CD4-positive, alpha-beta T cell (primary cell): ENCODE measurements around the gene USP12. TPM values are rescaled to one million over a fixed set of nuclear protein-coding genes. Genes with fewer than 3 reads are reported as not detected.

Experiments used
- ATAC-seq: fragments of 200-7000 bp; cut with Tn5 transposase; one replicate; pipeline ENCODE4 v1.10.0; 2022; ENCODE audit warnings: mild to moderate bottlenecking; ENCODE audit not compliant: poor library complexity
- CTCF ChIA-PET: fragments of 350-600 bp; sonication (Branson Sonifier 250); formaldehyde crosslinking; loops from one replicate; lab custom pipeline; 2021; ENCODE audit warnings: antibody characterized with exemption, inconsistent platforms; lab: Charles Lee
- POLR2A ChIA-PET: fragments of 350-600 bp; sonication (Branson Sonifier 250); formaldehyde crosslinking; loops from one replicate; lab custom pipeline; 2021; ENCODE audit warnings: antibody characterized with exemption, inconsistent platforms; lab: Charles Lee
- DNase-seq, 14 experiments: peaks; one replicate each; pipeline ENCODE4 v3.0.0-alpha.2; 2013 to 2020; ENCODE audit warnings: mixed read lengths in 2 of 14
- H3K27ac ChIP-seq, 2 donors: one replicate each; pipeline versions ENCODE4 v1.5.1 to v1.7.0; 2013; ENCODE audit warnings: low read length in 2 of 2, low read depth in 1 of 2, mild to moderate bottlenecking in 1 of 2
- H3K27me3 ChIP-seq, 2 experiments: 1 replicate in 1 of 2; 2 replicates in 1 of 2; pipeline versions ENCODE4 v1.6.1 to v1.7.0; 2013; ENCODE audit warnings: low read length in 2 of 2, control low read depth in 1 of 2, mild to moderate bottlenecking in 1 of 2, moderate library complexity in 1 of 2; ENCODE audit not compliant: insufficient read depth in 2 of 2, control insufficient read depth in 1 of 2
- H3K36me3 ChIP-seq: one replicate; pipeline ENCODE4 v1.6.1; 2013; ENCODE audit warnings: low read length, control low read depth; ENCODE audit not compliant: insufficient read depth
- H3K4me1 ChIP-seq: one replicate; pipeline ENCODE4 v1.6.1; 2013; ENCODE audit warnings: low read length, control low read depth; ENCODE audit not compliant: insufficient read depth
- H3K4me3 ChIP-seq: one replicate; pipeline ENCODE4 v1.5.1; 2013; ENCODE audit warnings: mild to moderate bottlenecking, low read length, moderate library complexity
- H3K9me3 ChIP-seq, 2 experiments: 1 replicate in 1 of 2; 2 replicates in 1 of 2; pipeline versions ENCODE4 v1.6.1 to v1.7.0; 2013; ENCODE audit warnings: low read length in 2 of 2, mild to moderate bottlenecking in 2 of 2, control low read depth in 1 of 2, moderate library complexity in 1 of 2; ENCODE audit not compliant: control insufficient read depth in 1 of 2, insufficient read depth in 1 of 2
- H3K27ac Mint-ChIP-seq: one replicate; pipeline ENCODE4 v1.8.0; 2020; ENCODE audit warnings: mixed read lengths
- H3K27me3 Mint-ChIP-seq: one replicate; pipeline ENCODE4 v1.8.0; 2021; ENCODE audit warnings: mixed read lengths
- H3K36me3 Mint-ChIP-seq: one replicate; pipeline ENCODE4 v1.8.0; 2021; ENCODE audit warnings: low read depth, mixed read lengths
- H3K4me1 Mint-ChIP-seq: one replicate; pipeline ENCODE4 v1.8.0; 2021; ENCODE audit warnings: low read depth, mixed read lengths
- H3K4me3 Mint-ChIP-seq: one replicate; pipeline ENCODE4 v1.8.0; 2020; ENCODE audit warnings: mild to moderate bottlenecking, mixed read lengths
- H3K9me3 Mint-ChIP-seq: one replicate; pipeline ENCODE4 v1.8.0; 2020; ENCODE audit warnings: mixed read lengths
- CTCF ChIP-seq: fragments of 200-600 bp; IDR thresholded peaks from one replicate; pipeline ENCODE4 v1.8.0; 2022; ENCODE audit warnings: antibody characterized with exemption, mild to moderate bottlenecking
- intact Hi-C, 2 experiments: fragments of 100-400 bp; cut with DNase I in 1 of 2; cut with micrococcal nuclease in 1 of 2; formaldehyde crosslinking; loops; one replicate each; pipeline versions ENCODE4 v1.15.1 to v1.9.0; 2023 to 2025; cut with DNase I, micrococcal nuclease
- total RNA-seq, 174 experiments: library from RNA in 2 of 174; stranded (reverse) in 2 of 174; gene quantifications; one replicate each; pipeline ENCODE4 v1.2.3 and lab custom pipeline; 2021 to 2026

USP12 gene
- total RNA-seq, 2 experiments from 2014 or later = 56.9 to 58.8 TPM

GRCh38 chr13:27128825-27129627, 42.6 kb downstream of the USP12 start:
- DNase-seq (no peak), ATAC-seq (no peak)
- H3K9me3 Mint-ChIP-seq = peaks cover 7% of the 10 kb centered on the region
- no peak overlapping the region for H3K27ac Mint-ChIP-seq
- Histone ChIP-seq H3K36me3 (no peaks in the 10 kb centered on the region), H3K27ac (no peak overlapping the region), H3K27me3 (no peaks in the 10 kb centered on the region), H3K4me1 (peaks cover 31% of the 10 kb centered on the region), H3K9me3 (peaks cover 0 to 15% of the 10 kb centered on the region in 2 experiments), H3K4me3 (no peak overlapping the region)
- TF ChIP-seq CTCF = no peak
- ChIA-PET CTCF (interaction anchor here (0.9 to 1.2 kb wide), 2 partner anchors 15 to 23 kb away, joined by 3 read pairs; no protein-coding TSS in a partner anchor), POLR2A (no interaction called here)
- no peaks in the 10 kb centered on the region for H3K27me3 Mint-ChIP-seq
- H3K4me1 Mint-ChIP-seq = peaks cover 74% of the 10 kb centered on the region
- no peak overlapping the region for H3K4me3 Mint-ChIP-seq
- H3K36me3 Mint-ChIP-seq = peaks cover 55% of the 10 kb centered on the region
- intact Hi-C loops = no loop called here

- CTCF ChIA-PET = no interaction called here
- Histone ChIP-seq H3K27me3 (no peaks in the 10 kb centered on the region), H3K4me3 (no peak overlapping the region), H3K36me3 (peaks cover 2% of the 10 kb centered on the region), H3K9me3 (peaks cover 0 to 24% of the 10 kb centered on the region in 2 experiments), H3K27ac (no peak overlapping the region), H3K4me1 (peaks cover 24% of the 10 kb centered on the region)
- peaks cover 65% of the 10 kb centered on the region for H3K4me1 Mint-ChIP-seq
- DNase-seq (no peak), ATAC-seq (no peak)
- no peaks in the 10 kb centered on the region for H3K27me3 Mint-ChIP-seq
- H3K36me3 Mint-ChIP-seq = peaks cover 67% of the 10 kb centered on the region
- peak overlapping the region; percentile 7 for H3K27ac Mint-ChIP-seq
- peaks cover 10% of the 10 kb centered on the region for H3K9me3 Mint-ChIP-seq
- TF ChIP-seq CTCF = no peak
- POLR2A ChIA-PET = no interaction called here
- intact Hi-C loops = no loop called here
- H3K4me3 Mint-ChIP-seq = no peak overlapping the region
Measured at GRCh38 chr13:27126859-27127258, 44.8 kb downstream of the USP12 start.

- Mint-ChIP-seq H3K27ac (no peak overlapping the region), H3K36me3 (peaks cover 67% of the 10 kb centered on the region), H3K9me3 (peaks cover 7% of the 10 kb centered on the region), H3K27me3 (no peaks in the 10 kb centered on the region), H3K4me1 (peaks cover 61% of the 10 kb centered on the region), H3K4me3 (no peak overlapping the region)
- ATAC-seq = no peak
- no peak for TF ChIP-seq CTCF
- H3K27me3 ChIP-seq = no peaks in the 10 kb centered on the region
- intact Hi-C loops = no loop called here
- H3K4me3 ChIP-seq = no peak overlapping the region
- H3K36me3 ChIP-seq = peaks cover 2% of the 10 kb centered on the region
- H3K27ac ChIP-seq = no peak overlapping the region
- peaks cover 0 to 24% of the 10 kb centered on the region in 2 experiments for H3K9me3 ChIP-seq
- ChIA-PET CTCF (no interaction called here), POLR2A (no interaction called here)
- no peak for DNase-seq
- peaks cover 21% of the 10 kb centered on the region for H3K4me1 ChIP-seq
Measured at GRCh38 chr13:27125357-27126282, 46.0 kb downstream of the USP12 start.
